RWPE1 (cell line): ENCODE results near the gene SPSB4.

Experiments
- CTCF ChIA-PET: fragments of 350-600 bp; sonication (Branson Sonifier 250); formaldehyde crosslinking; extraction: SDS; loops from one replicate; lab custom pipeline; 2021; lab: Yijun Ruan, JAX
- POLR2A ChIA-PET: fragments of 400-600 bp; formaldehyde crosslinking; extraction: SDS; loops from one replicate; lab custom pipeline; 2020; ENCODE audit warnings: antibody characterized with exemption; ENCODE audit not compliant: low non-redundant PET; lab: Yijun Ruan, JAX
- DNase-seq: peaks from one replicate; pipeline ENCODE4 v3.0.0; 2012; ENCODE audit warnings: low spot score
- H3K27ac ChIP-seq: fragments of 450-650 bp; 2 replicates; pipeline ENCODE4 v1.5.1; 2017
- TF ChIP-seq, protein P1 (sequence below): fragments of 450-650 bp; conservative IDR thresholded peaks from 2 replicates; pipeline ENCODE4 v1.5.1; 2017; ENCODE audit warnings: low read depth, mild to moderate bottlenecking

SPSB4 gene

DNA sequence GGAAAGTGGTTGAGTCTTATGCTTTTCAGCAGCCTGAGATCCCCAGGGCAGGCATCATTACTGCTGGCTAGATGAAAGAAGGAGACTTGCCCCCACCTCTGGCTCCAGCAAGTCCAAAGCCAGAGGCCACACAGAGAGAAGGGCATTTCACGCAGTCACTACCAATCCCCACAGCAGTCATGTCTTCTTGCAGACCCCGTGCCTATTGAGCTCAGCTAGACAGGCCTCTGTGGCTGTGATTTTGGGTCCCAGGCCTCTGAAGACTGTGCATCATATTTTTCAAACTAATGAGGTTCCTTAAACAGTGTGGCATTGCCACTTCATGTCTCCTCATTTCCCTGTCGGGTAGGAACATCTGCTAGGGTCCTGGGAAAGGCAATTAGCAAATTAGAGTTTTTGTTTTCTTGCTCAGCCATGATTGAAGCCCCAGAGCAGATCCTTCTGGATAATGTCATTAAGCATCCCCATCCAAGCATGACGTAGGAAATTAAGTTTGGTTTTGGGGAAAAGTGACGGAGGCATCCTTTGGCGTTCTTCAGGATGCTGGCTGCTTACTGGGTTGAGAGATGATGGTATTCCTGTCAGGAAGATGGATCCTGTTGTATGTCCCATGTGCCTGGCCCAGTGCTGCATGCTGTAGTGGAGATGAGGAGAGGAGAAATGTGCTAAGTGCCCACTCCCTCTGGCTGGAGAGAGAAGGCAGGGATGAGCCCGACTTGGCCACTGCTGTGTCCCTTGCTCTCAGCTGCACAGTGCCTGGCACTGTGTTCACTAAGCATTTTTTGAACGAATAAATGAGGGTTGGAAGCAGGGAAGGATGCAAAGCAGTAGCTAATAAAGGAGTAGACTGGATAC is 7.0 kb downstream of the SPSB4 start:
- TF ChIP-seq, protein P1, sequence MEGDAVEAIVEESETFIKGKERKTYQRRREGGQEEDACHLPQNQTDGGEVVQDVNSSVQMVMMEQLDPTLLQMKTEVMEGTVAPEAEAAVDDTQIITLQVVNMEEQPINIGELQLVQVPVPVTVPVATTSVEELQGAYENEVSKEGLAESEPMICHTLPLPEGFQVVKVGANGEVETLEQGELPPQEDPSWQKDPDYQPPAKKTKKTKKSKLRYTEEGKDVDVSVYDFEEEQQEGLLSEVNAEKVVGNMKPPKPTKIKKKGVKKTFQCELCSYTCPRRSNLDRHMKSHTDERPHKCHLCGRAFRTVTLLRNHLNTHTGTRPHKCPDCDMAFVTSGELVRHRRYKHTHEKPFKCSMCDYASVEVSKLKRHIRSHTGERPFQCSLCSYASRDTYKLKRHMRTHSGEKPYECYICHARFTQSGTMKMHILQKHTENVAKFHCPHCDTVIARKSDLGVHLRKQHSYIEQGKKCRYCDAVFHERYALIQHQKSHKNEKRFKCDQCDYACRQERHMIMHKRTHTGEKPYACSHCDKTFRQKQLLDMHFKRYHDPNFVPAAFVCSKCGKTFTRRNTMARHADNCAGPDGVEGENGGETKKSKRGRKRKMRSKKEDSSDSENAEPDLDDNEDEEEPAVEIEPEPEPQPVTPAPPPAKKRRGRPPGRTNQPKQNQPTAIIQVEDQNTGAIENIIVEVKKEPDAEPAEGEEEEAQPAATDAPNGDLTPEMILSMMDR = no peak
- no peak overlapping the region for H3K27ac ChIP-seq
- POLR2A ChIA-PET = no interaction called here
- CTCF ChIA-PET = no interaction called here
- no peak for DNase-seq

DNA sequence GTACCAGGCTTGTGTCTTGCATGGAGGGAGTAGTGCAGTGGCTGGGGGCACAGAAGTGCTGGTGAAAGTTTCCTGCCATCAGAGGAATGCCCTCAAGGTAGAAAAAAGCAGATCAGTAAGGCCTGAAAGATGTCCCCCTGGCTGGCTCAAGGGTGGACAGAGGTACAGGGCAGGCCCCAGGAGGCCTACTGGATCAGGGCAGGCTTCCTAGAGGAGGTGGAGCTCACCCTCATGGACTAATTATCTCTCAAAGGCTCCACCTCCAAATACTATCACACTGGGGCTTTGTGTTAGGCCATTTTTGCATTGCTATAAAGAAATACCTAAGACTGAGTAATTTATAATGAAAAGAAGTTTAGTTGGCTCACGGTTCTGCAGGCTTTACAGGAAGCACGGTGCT is 7.8 kb downstream of the SPSB4 start:
- CTCF ChIA-PET = no interaction called here
- POLR2A ChIA-PET = no interaction called here
- TF ChIP-seq, protein P1 = no peak
- DNase-seq = no peak
- H3K27ac ChIP-seq = no peak overlapping the region

DNA sequence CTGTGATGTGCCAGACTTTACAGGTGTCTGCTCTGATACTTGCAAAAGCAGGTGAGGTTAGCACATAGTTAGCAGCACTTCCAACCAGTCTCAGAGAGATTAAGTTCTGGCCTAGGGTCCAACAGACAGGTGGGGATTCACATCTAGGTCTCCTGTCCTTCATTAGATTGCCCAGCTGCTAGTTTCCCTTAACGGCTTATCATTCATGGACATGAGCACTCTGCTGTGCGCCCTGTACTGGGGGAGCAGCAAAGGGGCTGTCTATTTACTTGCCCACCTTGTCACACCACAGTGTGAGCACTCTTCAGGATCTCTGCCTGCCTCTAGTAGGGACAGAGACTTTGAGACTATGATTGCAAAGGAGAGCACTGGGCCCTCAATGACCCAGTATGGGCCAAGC is 8.7 kb downstream of the SPSB4 start:
- TF ChIP-seq, protein P1 = no peak
- ChIA-PET POLR2A (no interaction called here), CTCF (no interaction called here)
- no peak overlapping the region for H3K27ac ChIP-seq
- DNase-seq = no peak

DNA sequence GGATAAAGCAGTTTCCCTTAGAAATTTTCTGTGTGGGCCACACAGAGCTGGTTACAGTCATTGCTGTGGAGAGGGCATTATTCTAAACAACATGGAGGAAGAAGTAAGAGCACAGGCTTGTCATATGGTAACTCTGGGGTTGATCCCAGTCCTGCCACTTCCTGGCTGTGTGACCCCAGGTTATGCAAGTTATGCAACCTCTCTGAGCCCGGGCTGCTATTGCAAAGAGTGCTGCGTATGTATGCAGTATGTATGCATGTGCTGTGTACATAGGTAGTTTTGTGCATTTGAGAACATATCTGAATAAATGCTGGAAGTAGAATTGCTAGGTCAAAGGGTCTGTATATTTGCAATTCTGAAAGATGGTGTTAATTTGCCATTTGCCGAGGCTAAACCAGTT is 9.2 kb downstream of the SPSB4 start:
- CTCF ChIA-PET = interaction anchor here (0.6 to 1.0 kb wide), 2 partner anchors 45 to 178 kb away, joined by 4 to 7 read pairs; no protein-coding TSS in a partner anchor
- H3K27ac ChIP-seq = no peak overlapping the region
- DNase-seq = no peak
- TF ChIP-seq, protein P1 = no peak
- POLR2A ChIA-PET = no interaction called here

DNA sequence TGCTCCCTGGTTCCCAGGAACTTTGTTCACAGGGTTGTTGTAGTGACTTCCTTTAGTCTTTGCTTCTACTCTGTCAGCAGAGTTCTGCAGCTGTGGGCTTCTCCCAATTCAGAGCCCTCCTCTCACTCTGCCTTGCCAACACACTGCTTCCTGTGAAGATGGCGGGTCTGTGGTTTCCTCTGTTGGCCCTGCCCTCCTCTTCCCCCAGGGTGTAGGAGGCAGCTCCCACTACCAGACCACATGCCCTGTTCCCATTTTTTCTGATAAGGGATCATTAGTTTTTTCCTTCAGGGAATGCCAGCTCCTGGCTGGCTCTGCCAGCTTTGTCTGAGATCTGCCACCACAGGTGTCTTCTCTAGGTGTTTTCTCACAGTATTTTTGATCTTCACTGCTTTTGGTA is 12.7 kb downstream of the SPSB4 start:
- POLR2A ChIA-PET = no interaction called here
- TF ChIP-seq, protein P1 = no peak
- no peak overlapping the region for H3K27ac ChIP-seq
- DNase-seq = no peak
- CTCF ChIA-PET = interaction anchor here (0.5 kb wide), 1 partner anchor 13 kb away, joined by 3 read pairs; no protein-coding TSS in a partner anchor

DNA sequence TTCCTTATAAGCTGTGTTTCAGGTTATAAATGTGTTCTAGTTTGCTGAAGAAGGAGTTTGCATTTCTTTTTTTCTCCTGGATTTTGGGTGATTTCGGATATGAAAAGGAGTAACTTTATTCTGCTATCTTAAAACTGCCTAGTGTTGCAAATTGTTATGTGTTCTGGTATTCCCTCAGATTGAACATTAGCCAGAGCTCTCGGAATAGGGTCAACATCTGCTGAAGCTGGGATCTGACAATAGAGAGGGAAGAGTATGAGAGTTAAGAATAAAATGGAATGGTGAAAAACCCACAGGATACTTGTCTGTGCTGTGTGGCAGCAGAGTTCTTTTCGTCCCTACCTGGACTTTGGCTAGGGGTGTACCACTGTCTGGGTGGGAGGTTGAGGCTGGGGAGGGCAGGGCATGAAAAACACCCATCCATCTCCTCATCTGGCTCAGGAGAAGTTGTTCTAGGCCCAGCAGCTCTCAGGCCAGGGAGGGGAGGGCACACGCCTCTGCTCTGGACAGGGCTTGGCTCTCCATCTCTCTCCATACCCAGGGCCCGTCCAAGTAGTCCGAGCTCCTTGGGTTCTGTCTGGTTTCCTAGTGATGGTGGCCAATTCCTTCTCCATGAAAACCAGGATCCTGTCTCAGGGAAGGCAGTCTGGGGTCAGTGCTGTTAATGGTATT is 13.2 kb downstream of the SPSB4 start:
- TF ChIP-seq, protein P1 = no peak
- CTCF ChIA-PET = interaction anchor here (0.5 kb wide), 1 partner anchor 13 kb away, joined by 3 read pairs; no protein-coding TSS in a partner anchor
- DNase-seq = no peak
- no peak overlapping the region for H3K27ac ChIP-seq
- POLR2A ChIA-PET = no interaction called here
